C4-2B (cell line): ENCODE measurements around the gene ARFRP1.
"Not testable (repeated sequence)": the region's sequence is repeated elsewhere in the genome, so short reads cannot be mapped to it uniquely, and the experiment has no call there.

Experiments used
- H3K27ac ChIP-seq: fragments of 450-650 bp; 2 replicates; pipeline ENCODE4 v1.5.1; 2017
- ZFX ChIP-seq: fragments of 450-650 bp; IDR thresholded peaks from 2 replicates; pipeline ENCODE4 v1.6.1; 2017
- TF ChIP-seq, protein P1 (sequence below): fragments of 450-650 bp; conservative IDR thresholded peaks from 2 replicates; pipeline ENCODE4 v1.5.1; 2017; ENCODE audit warnings: mild to moderate bottlenecking

The ARFRP1 gene

GRCh38 chr20:63734111-63734945 is 26.6 kb upstream of the ARFRP1 start:
- H3K27ac ChIP-seq = no peak overlapping the region
- TF ChIP-seq, protein P1, sequence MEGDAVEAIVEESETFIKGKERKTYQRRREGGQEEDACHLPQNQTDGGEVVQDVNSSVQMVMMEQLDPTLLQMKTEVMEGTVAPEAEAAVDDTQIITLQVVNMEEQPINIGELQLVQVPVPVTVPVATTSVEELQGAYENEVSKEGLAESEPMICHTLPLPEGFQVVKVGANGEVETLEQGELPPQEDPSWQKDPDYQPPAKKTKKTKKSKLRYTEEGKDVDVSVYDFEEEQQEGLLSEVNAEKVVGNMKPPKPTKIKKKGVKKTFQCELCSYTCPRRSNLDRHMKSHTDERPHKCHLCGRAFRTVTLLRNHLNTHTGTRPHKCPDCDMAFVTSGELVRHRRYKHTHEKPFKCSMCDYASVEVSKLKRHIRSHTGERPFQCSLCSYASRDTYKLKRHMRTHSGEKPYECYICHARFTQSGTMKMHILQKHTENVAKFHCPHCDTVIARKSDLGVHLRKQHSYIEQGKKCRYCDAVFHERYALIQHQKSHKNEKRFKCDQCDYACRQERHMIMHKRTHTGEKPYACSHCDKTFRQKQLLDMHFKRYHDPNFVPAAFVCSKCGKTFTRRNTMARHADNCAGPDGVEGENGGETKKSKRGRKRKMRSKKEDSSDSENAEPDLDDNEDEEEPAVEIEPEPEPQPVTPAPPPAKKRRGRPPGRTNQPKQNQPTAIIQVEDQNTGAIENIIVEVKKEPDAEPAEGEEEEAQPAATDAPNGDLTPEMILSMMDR = no peak
- no peak for TF ChIP-seq ZFX

DNA sequence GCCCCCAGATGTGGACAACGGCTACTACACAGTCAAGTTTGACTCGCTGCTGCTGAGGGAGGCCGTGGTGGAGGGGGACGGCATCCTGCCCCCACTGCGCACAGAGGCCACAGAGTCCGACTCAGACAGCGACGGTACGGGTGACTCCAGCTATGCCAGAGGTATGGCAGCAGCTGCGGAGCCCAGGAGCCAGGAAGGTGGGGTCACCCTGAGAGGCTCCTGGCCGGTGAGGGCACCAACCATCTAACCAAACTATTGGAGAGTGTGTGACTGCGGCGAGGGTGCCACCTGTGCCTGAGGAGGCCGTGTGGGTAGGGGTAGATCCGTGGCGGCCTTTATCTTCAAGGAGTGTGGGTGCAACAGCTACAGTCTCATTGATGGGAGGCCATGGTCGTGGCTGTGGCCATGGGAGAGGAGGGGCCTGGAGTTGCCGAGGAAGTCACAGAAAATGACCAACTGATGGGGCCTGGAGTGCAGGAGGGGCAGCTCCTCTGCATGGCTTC is 25.9 kb upstream of the ARFRP1 start:
- H3K27ac ChIP-seq = no peak overlapping the region
- no peak for TF ChIP-seq ZFX
- TF ChIP-seq, protein P1 = no peak

- TF ChIP-seq, protein P1 = no peak
- no peak for TF ChIP-seq ZFX
- no peak overlapping the region for H3K27ac ChIP-seq
Observed at GRCh38 chr20:63733117-63733516, 25.3 kb upstream of the ARFRP1 start.

GRCh38 chr20:63732118-63733095 is 24.6 kb upstream of the ARFRP1 start:
- H3K27ac ChIP-seq = no peak overlapping the region
- TF ChIP-seq ZFX = no peak
- TF ChIP-seq, protein P1 = no peak

DNA sequence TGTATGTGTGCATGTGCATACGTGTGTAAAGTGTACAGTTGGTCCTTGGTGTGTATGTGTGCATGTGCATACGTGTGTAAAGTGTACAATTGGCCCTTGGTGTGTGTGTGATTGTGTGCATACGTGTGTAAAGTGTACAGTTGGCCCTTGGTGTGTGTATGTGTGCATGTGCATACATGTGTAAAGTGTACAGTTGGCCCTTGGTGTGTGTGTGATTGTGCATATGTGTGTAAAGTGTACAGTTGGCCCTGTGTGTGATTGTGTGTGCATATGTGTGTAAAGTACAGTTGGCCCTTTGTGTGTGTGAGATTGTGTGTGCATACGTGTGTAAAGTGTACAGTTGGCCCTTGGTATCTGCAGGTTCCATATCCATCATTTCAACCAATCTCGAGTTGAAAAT is 23.6 kb upstream of the ARFRP1 start:
- H3K27ac ChIP-seq = no peak overlapping the region
- TF ChIP-seq, protein P1 = no peak
- no peak for TF ChIP-seq ZFX

GRCh38 chr20:63730189-63730733 is 22.5 kb upstream of the ARFRP1 start:
- H3K27ac ChIP-seq = not testable (repeated sequence)

DNA sequence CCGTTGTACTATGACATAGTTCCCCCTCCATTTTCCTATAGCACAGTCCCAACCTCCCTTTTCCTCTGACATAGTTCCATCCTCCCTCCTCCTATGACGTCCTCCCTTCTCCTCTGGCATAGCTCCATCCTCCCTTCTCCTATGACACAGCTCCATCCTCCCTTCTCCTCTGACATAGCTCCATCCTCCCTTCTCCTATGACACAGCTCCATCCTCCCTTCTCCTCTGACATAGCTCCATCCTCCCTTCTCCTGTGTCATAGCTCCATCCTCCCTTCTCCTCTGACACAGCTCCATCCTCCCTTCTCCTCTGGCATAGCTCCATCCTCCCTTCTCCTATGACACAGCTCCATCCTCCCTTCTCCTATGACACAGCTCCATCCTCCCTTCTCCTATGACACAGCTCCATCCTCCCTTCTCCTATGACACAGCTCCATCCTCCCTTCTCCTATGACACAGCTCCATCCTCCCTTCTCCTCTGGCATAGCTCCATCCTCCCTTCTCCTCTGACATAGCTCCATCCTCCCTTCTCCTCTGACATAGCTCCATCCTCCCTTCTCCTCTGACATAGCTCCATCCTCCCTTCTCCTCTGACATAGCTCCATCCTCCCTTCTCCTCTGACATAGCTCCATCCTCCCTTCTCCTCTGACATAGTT is 15.3 kb upstream of the ARFRP1 start:
- not testable (repeated sequence) for H3K27ac ChIP-seq

DNA sequence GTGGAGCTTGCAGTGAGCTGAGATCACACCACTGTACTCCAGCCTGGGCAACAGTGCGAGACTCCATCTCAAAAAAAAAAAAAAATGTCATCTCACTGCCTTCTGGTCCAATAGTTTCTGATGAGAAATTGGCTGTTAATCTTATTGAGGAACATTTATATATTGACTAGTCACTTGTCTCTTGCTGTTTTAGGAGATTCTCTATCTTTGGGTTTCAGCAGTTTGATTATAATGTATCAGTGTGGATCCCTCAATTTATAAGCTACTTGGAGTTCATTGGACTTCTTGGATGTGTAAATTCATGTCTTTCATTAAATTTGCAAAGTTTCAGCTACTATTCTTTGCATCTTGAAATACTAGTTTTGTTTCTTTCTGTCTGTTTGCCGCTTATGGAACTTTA is 11.2 kb upstream of the ARFRP1 start:
- no peak overlapping the region for H3K27ac ChIP-seq
- TF ChIP-seq, protein P1 = no peak
- no peak for TF ChIP-seq ZFX
